Stomach smooth muscle (tissue), 2 donors: ENCODE results near the gene RARG.
"Not testable (repeated sequence)": the region's sequence is repeated elsewhere in the genome, so short reads cannot be mapped to it uniquely, and the experiment has no call there.

ENCODE experiments used
- H3K27ac ChIP-seq: one replicate; pipeline ENCODE4 v1.7.0; 2013; ENCODE audit warnings: mild to moderate bottlenecking, low read length, inconsistent platforms
- H3K27me3 ChIP-seq, 2 donors: one replicate each; pipeline ENCODE4 v1.7.0; 2013; ENCODE audit warnings: low read length in 2 of 2; ENCODE audit not compliant: insufficient read depth in 2 of 2, control insufficient read depth in 1 of 2
- H3K36me3 ChIP-seq, 2 donors: one replicate each; pipeline ENCODE4 v1.7.0; 2013; ENCODE audit warnings: low read length in 2 of 2; ENCODE audit not compliant: control insufficient read depth in 2 of 2, insufficient read depth in 2 of 2
- H3K4me1 ChIP-seq: one replicate; pipeline ENCODE4 v1.7.0; 2013; ENCODE audit warnings: low read length; ENCODE audit not compliant: control insufficient read depth, insufficient read depth
- H3K4me3 ChIP-seq, 2 donors: one replicate each; pipeline ENCODE4 v1.7.0; 2013; ENCODE audit warnings: low read length in 2 of 2
- H3K9ac ChIP-seq, 2 donors: one replicate each; pipeline ENCODE4 v1.7.0; 2013; ENCODE audit warnings: low read length in 2 of 2, mild to moderate bottlenecking in 1 of 2
- H3K9me3 ChIP-seq, 2 donors: one replicate each; pipeline ENCODE4 v1.7.0; 2013; ENCODE audit warnings: low read length in 2 of 2; ENCODE audit not compliant: control insufficient read depth in 2 of 2
- donor health status: healthy.
- donor health status: Pancreatic carcinoma.

Gene RARG

GRCh38 chr12:53176750-53177149 is 55.3 kb downstream of the RARG start:
- Histone ChIP-seq H3K36me3 (peaks cover under 1 to 6% of the 10 kb centered on the region in 2 donors), H3K27ac (no peak overlapping the region), H3K9ac (no peak overlapping the region), H3K9me3 (no peaks in the 10 kb centered on the region), H3K4me1 (peaks cover 15% of the 10 kb centered on the region), H3K27me3 (no peaks in the 10 kb centered on the region), H3K4me3 (no peak overlapping the region)

- no peaks in the 10 kb centered on the region for H3K9me3 ChIP-seq
- H3K9ac ChIP-seq = no peak overlapping the region
- peaks cover 4 to 13% of the 10 kb centered on the region in 2 donors for H3K36me3 ChIP-seq
- no peak overlapping the region for H3K27ac ChIP-seq
- peaks cover 7% of the 10 kb centered on the region for H3K4me1 ChIP-seq
- no peak overlapping the region for H3K4me3 ChIP-seq
- H3K27me3 ChIP-seq = no peaks in the 10 kb centered on the region
Observed at GRCh38 chr12:53174881-53175491, 57.0 kb downstream of the RARG start.

GRCh38 chr12:53173085-53173715 is 58.8 kb downstream of the RARG start:
- H3K27ac ChIP-seq = no peak overlapping the region
- H3K4me3 ChIP-seq = no peak overlapping the region
- no peak overlapping the region for H3K9ac ChIP-seq
- peaks cover 3% of the 10 kb centered on the region for H3K4me1 ChIP-seq
- H3K27me3 ChIP-seq = no peaks in the 10 kb centered on the region
- peaks cover 9 to 17% of the 10 kb centered on the region in 2 donors for H3K36me3 ChIP-seq
- no peaks in the 10 kb centered on the region for H3K9me3 ChIP-seq

GRCh38 chr12:53172352-53172751 is 59.7 kb downstream of the RARG start:
- H3K27me3 ChIP-seq = no peaks in the 10 kb centered on the region
- peak overlapping the region in 1 of 2 donors; percentile 9 for H3K9ac ChIP-seq
- H3K9me3 ChIP-seq = no peaks in the 10 kb centered on the region
- peaks cover 9 to 19% of the 10 kb centered on the region in 2 donors for H3K36me3 ChIP-seq
- no peak overlapping the region for H3K4me3 ChIP-seq
- no peak overlapping the region for H3K27ac ChIP-seq
- H3K4me1 ChIP-seq = peaks cover 3% of the 10 kb centered on the region

GRCh38 chr12:53171725-53172329 is 60.2 kb downstream of the RARG start:
- H3K9me3 ChIP-seq = no peaks in the 10 kb centered on the region
- peaks cover 11 to 22% of the 10 kb centered on the region in 2 donors for H3K36me3 ChIP-seq
- H3K27me3 ChIP-seq = no peaks in the 10 kb centered on the region
- H3K4me3 ChIP-seq = no peak overlapping the region
- no peak overlapping the region for H3K27ac ChIP-seq
- H3K9ac ChIP-seq = peak overlapping the region in 1 of 2 donors; percentile 9
- peaks cover 3% of the 10 kb centered on the region for H3K4me1 ChIP-seq

- peaks cover 3% of the 10 kb centered on the region for H3K4me1 ChIP-seq
- H3K4me3 ChIP-seq = no peak overlapping the region
- H3K36me3 ChIP-seq = peaks cover 11 to 22% of the 10 kb centered on the region in 2 donors
- no peaks in the 10 kb centered on the region for H3K27me3 ChIP-seq
- no peaks in the 10 kb centered on the region for H3K9me3 ChIP-seq
- H3K9ac ChIP-seq = no peak overlapping the region
- H3K27ac ChIP-seq = no peak overlapping the region
Observed at GRCh38 chr12:53170876-53171724, 60.9 kb downstream of the RARG start.

- Histone ChIP-seq H3K4me1 (peaks cover 3% of the 10 kb centered on the region), H3K27ac (no peak overlapping the region), H3K9ac (no peak overlapping the region), H3K27me3 (no peaks in the 10 kb centered on the region), H3K9me3 (no peaks in the 10 kb centered on the region), H3K4me3 (no peak overlapping the region), H3K36me3 (peaks cover 11 to 22% of the 10 kb centered on the region in 2 donors)
Observed at GRCh38 chr12:53170215-53170614, 61.8 kb downstream of the RARG start.

- Histone ChIP-seq H3K36me3 (peaks cover 11 to 22% of the 10 kb centered on the region in 2 donors), H3K9ac (no peak overlapping the region), H3K27ac (no peak overlapping the region), H3K4me1 (peaks cover 3% of the 10 kb centered on the region), H3K4me3 (no peak overlapping the region), H3K27me3 (no peaks in the 10 kb centered on the region), H3K9me3 (no peaks in the 10 kb centered on the region)
Observed at GRCh38 chr12:53169644-53170043, 62.4 kb downstream of the RARG start.

GRCh38 chr12:53166837-53167236 is 65.2 kb downstream of the RARG start:
- Histone ChIP-seq H3K4me1 (peaks cover 3% of the 10 kb centered on the region), H3K36me3 (peaks cover 11 to 21% of the 10 kb centered on the region in 2 donors), H3K9ac (no peak overlapping the region)

GRCh38 chr12:53163008-53163407 is 69.0 kb downstream of the RARG start:
- Histone ChIP-seq H3K4me1 (peaks cover 12% of the 10 kb centered on the region), H3K36me3 (peaks cover 2 to 17% of the 10 kb centered on the region in 2 donors)
- not testable (repeated sequence) for H3K9me3 ChIP-seq, H3K27ac ChIP-seq, H3K27me3 ChIP-seq, H3K9ac ChIP-seq, H3K4me3 ChIP-seq

More at GRCh38 chr12:53166837-53167236, 65.2 kb downstream of the RARG start:
- no peaks in the 10 kb centered on the region for H3K27me3 ChIP-seq
- no peak overlapping the region for H3K4me3 ChIP-seq
- no peak overlapping the region for H3K27ac ChIP-seq
- H3K9me3 ChIP-seq = no peaks in the 10 kb centered on the region
